ENCODE measurements around the gene GPR35.

GRCh38 chr2:240672076-240672700 lies 46.9 kb downstream of the GPR35 start:
- TF ChIP-seq, protein P1, sequence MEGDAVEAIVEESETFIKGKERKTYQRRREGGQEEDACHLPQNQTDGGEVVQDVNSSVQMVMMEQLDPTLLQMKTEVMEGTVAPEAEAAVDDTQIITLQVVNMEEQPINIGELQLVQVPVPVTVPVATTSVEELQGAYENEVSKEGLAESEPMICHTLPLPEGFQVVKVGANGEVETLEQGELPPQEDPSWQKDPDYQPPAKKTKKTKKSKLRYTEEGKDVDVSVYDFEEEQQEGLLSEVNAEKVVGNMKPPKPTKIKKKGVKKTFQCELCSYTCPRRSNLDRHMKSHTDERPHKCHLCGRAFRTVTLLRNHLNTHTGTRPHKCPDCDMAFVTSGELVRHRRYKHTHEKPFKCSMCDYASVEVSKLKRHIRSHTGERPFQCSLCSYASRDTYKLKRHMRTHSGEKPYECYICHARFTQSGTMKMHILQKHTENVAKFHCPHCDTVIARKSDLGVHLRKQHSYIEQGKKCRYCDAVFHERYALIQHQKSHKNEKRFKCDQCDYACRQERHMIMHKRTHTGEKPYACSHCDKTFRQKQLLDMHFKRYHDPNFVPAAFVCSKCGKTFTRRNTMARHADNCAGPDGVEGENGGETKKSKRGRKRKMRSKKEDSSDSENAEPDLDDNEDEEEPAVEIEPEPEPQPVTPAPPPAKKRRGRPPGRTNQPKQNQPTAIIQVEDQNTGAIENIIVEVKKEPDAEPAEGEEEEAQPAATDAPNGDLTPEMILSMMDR (IDR thresholded peaks at IDR 0.05; ENCODE audit: low read depth, low read length), result no peak
- no peak for TF ChIP-seq EZH2phosphoT487 (IDR thresholded peaks at IDR 0.05; ENCODE audit: low read depth)

Measured in OCI-LY3 (cell line).